ENCODE data around the gene SESN3.
"Not testable (repeated sequence)": the region's sequence is repeated elsewhere in the genome, so short reads cannot be mapped to it uniquely, and the experiment has no call there.

The SESN3 gene

GRCh38 chr11:95273618-95274017, 42.6 kb upstream of the SESN3 start:
- H3K27ac ChIP-seq (ENCODE audit: low read depth, low read length); H3K23ac ChIP-seq (ENCODE audit: low read length); H3K27me3 ChIP-seq (ENCODE audit: insufficient read depth, low read length); H4K12ac ChIP-seq (ENCODE audit: low read depth, low read length); H3K9me3 ChIP-seq (ENCODE audit: insufficient read depth, low read depth, low read length); H3K4ac ChIP-seq (ENCODE audit: low read depth, low read length); H3K9ac ChIP-seq (ENCODE audit: low read length); H2BK5ac ChIP-seq (ENCODE audit: low read depth, low read length, poor library complexity); H2BK120ac ChIP-seq (ENCODE audit: insufficient read depth, low read length, poor library complexity); H3K36me3 ChIP-seq (ENCODE audit: control insufficient read depth in 1 of 2, insufficient read depth in 2 of 2, low read length in 2 of 2); H3K14ac ChIP-seq (ENCODE audit: low read length); H2BK12ac ChIP-seq (ENCODE audit: low read length); H3K18ac ChIP-seq (ENCODE audit: low read length); H2AFZ ChIP-seq (ENCODE audit: insufficient read depth, low read length, poor library complexity); H3K4me2 ChIP-seq (ENCODE audit: low read length); DNase-seq; H4K91ac ChIP-seq (ENCODE audit: low read depth, low read length); H3K79me2 ChIP-seq (ENCODE audit: control insufficient read depth, insufficient read depth, low read length, poor library complexity); H3K4me1 ChIP-seq (ENCODE audit: control insufficient read depth in 1 of 2, insufficient read depth in 2 of 2, low read length in 2 of 2); H4K8ac ChIP-seq (ENCODE audit: low read depth, low read length); H3K79me1 ChIP-seq (ENCODE audit: low read length); H3K4me3 ChIP-seq (ENCODE audit: low read depth, low read length); H2AK5ac ChIP-seq (ENCODE audit: low read length): not testable (repeated sequence)
- no CpG with 5 or more reads among the region's 5 CpGs for WGBS (ENCODE audit: extremely low coverage, insufficient coverage, insufficient read length)

GRCh38 chr11:95269036-95269819, 38.2 kb upstream of the SESN3 start:
- Histone ChIP-seq H2BK5ac (ENCODE audit: low read depth, low read length, poor library complexity) (no peak overlapping the region), H3K4me1 (ENCODE audit: control insufficient read depth in 1 of 2, insufficient read depth in 2 of 2, low read length in 2 of 2) (peaks cover 0 to 4% of the 10 kb centered on the region in 2 experiments), H3K23ac (ENCODE audit: low read length) (no peak overlapping the region), H4K91ac (ENCODE audit: low read depth, low read length) (no peak overlapping the region), H3K27ac (ENCODE audit: low read depth, low read length) (no peak overlapping the region), H3K14ac (ENCODE audit: low read length) (no peak overlapping the region), H3K9me3 (ENCODE audit: insufficient read depth, low read depth, low read length) (no peaks in the 10 kb centered on the region), H3K27me3 (ENCODE audit: insufficient read depth, low read length) (no peaks in the 10 kb centered on the region), H2AK5ac (ENCODE audit: low read length) (no peak overlapping the region), H3K18ac (ENCODE audit: low read length) (no peak overlapping the region), H3K79me2 (ENCODE audit: control insufficient read depth, insufficient read depth, low read length, poor library complexity) (no peaks in the 10 kb centered on the region), H3K9ac (ENCODE audit: low read length) (no peak overlapping the region), H3K4me2 (ENCODE audit: low read length) (no peak overlapping the region), H2BK120ac (ENCODE audit: insufficient read depth, low read length, poor library complexity) (no peak overlapping the region), H2AFZ (ENCODE audit: insufficient read depth, low read length, poor library complexity) (no peak overlapping the region), H4K8ac (ENCODE audit: low read depth, low read length) (no peak overlapping the region), H4K12ac (ENCODE audit: low read depth, low read length) (no peak overlapping the region), H2BK12ac (ENCODE audit: low read length) (no peak overlapping the region), H3K36me3 (ENCODE audit: control insufficient read depth in 1 of 2, insufficient read depth in 2 of 2, low read length in 2 of 2) (no peaks in the 10 kb centered on the region), H3K79me1 (ENCODE audit: low read length) (peaks cover 2% of the 10 kb centered on the region), H3K4ac (ENCODE audit: low read depth, low read length) (no peak overlapping the region), H3K4me3 (ENCODE audit: low read depth, low read length) (no peak overlapping the region)
- DNase-seq, result no peak
- no CpG with 5 or more reads among the region's 5 CpGs for whole genome bisulfite sequencing (ENCODE audit: extremely low coverage, insufficient coverage, insufficient read length)

DNA sequence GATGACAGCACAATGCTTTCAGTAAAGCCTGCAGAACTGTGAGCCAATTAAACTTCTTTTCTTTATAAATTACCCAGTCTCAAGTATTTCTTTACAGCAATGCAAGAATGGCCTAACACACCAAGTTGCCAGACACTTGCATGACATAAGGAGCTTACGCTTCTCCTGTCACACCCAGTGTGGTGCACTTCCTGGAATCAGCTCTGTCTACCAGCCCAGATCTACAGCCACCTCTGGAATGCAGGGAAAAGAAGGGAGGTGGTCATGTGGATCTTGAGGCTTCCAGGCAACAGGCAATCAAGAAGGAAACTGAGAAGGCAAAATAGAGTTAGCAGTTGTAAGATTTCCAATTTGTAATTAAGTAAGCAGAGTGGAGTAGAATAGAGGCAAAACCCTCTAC, 37.4 kb upstream of the SESN3 start:
- no peaks in the 10 kb centered on the region for H3K79me2 ChIP-seq (ENCODE audit: control insufficient read depth, insufficient read depth, low read length, poor library complexity)
- H3K23ac ChIP-seq (ENCODE audit: low read length), result no peak overlapping the region
- H3K27me3 ChIP-seq (ENCODE audit: insufficient read depth, low read length), result no peaks in the 10 kb centered on the region
- no peak overlapping the region for H2AK5ac ChIP-seq (ENCODE audit: low read length)
- H3K4ac ChIP-seq (ENCODE audit: low read depth, low read length), result no peak overlapping the region
- H2BK120ac ChIP-seq (ENCODE audit: insufficient read depth, low read length, poor library complexity), result no peak overlapping the region
- no peak for DNase-seq
- H2BK5ac ChIP-seq (ENCODE audit: low read depth, low read length, poor library complexity), result no peak overlapping the region
- no CpG with 5 or more reads among the region's 1 CpG for WGBS (ENCODE audit: extremely low coverage, insufficient coverage, insufficient read length)
- H3K4me1 ChIP-seq (ENCODE audit: control insufficient read depth in 1 of 2, insufficient read depth in 2 of 2, low read length in 2 of 2), result peaks cover 0 to 4% of the 10 kb centered on the region in 2 experiments
- peaks cover 3% of the 10 kb centered on the region for H3K79me1 ChIP-seq (ENCODE audit: low read length)
- H2AFZ ChIP-seq (ENCODE audit: insufficient read depth, low read length, poor library complexity), result no peak overlapping the region
- no peaks in the 10 kb centered on the region for H3K36me3 ChIP-seq (ENCODE audit: control insufficient read depth in 1 of 2, insufficient read depth in 2 of 2, low read length in 2 of 2)
- H3K4me2 ChIP-seq (ENCODE audit: low read length), result no peak overlapping the region
- no peak overlapping the region for H4K91ac ChIP-seq (ENCODE audit: low read depth, low read length)
- no peaks in the 10 kb centered on the region for H3K9me3 ChIP-seq (ENCODE audit: insufficient read depth, low read depth, low read length)
- H4K8ac ChIP-seq (ENCODE audit: low read depth, low read length), result no peak overlapping the region
- H3K18ac ChIP-seq (ENCODE audit: low read length), result no peak overlapping the region
- no peak overlapping the region for H3K4me3 ChIP-seq (ENCODE audit: low read depth, low read length)
- H3K27ac ChIP-seq (ENCODE audit: low read depth, low read length), result no peak overlapping the region
- H2BK12ac ChIP-seq (ENCODE audit: low read length), result no peak overlapping the region
- H3K14ac ChIP-seq (ENCODE audit: low read length), result no peak overlapping the region
- H4K12ac ChIP-seq (ENCODE audit: low read depth, low read length), result no peak overlapping the region
- H3K9ac ChIP-seq (ENCODE audit: low read length), result no peak overlapping the region

DNA sequence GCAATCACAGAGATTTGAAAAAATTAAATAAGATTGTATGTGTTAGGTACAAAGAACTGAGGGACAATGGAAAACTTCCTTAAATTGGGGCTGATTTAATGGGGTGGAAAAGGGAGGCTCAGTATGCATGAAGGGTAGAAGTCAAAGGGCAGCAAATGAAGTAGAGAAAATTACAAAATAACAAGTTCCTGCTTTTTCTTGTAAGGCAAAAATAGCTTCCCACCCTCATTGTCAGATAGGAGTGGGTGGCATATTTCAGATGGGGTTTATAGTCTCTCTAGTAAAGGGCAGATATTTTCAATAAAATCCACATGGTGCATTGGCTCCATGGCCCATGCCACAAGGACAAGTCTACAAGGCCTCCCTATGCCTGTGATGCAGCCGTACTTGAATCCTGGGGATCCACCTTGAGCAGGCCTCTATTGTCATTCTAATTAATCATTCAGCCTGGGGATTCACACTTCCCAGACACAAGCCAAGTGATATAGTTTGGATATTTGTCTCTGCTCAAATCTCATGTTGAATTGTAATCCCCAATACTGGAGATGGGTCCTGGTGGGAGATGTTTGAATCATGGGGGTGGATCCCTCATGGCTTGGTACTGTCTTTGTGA, 36.7 kb upstream of the SESN3 start:
- no peak for DNase-seq

More for the DNA sequence above, 36.7 kb upstream of the SESN3 start:
- Histone ChIP-seq H3K4ac (ENCODE audit: low read depth, low read length) (no peak overlapping the region), H3K36me3 (ENCODE audit: control insufficient read depth in 1 of 2, insufficient read depth in 2 of 2, low read length in 2 of 2) (no peaks in the 10 kb centered on the region), H2AFZ (ENCODE audit: insufficient read depth, low read length, poor library complexity) (no peak overlapping the region), H3K79me2 (ENCODE audit: control insufficient read depth, insufficient read depth, low read length, poor library complexity) (no peaks in the 10 kb centered on the region), H2AK5ac (ENCODE audit: low read length) (no peak overlapping the region), H3K9me3 (ENCODE audit: insufficient read depth, low read depth, low read length) (no peaks in the 10 kb centered on the region), H3K4me1 (ENCODE audit: control insufficient read depth in 1 of 2, insufficient read depth in 2 of 2, low read length in 2 of 2) (peaks cover 0 to 4% of the 10 kb centered on the region in 2 experiments), H4K8ac (ENCODE audit: low read depth, low read length) (no peak overlapping the region), H4K91ac (ENCODE audit: low read depth, low read length) (no peak overlapping the region), H3K9ac (ENCODE audit: low read length) (no peak overlapping the region), H3K4me3 (ENCODE audit: low read depth, low read length) (no peak overlapping the region), H3K27me3 (ENCODE audit: insufficient read depth, low read length) (no peaks in the 10 kb centered on the region), H2BK12ac (ENCODE audit: low read length) (no peak overlapping the region), H3K14ac (ENCODE audit: low read length) (no peak overlapping the region), H2BK120ac (ENCODE audit: insufficient read depth, low read length, poor library complexity) (no peak overlapping the region), H3K4me2 (ENCODE audit: low read length) (no peak overlapping the region), H3K79me1 (ENCODE audit: low read length) (peaks cover 3% of the 10 kb centered on the region), H3K18ac (ENCODE audit: low read length) (no peak overlapping the region), H3K27ac (ENCODE audit: low read depth, low read length) (no peak overlapping the region), H3K23ac (ENCODE audit: low read length) (no peak overlapping the region), H2BK5ac (ENCODE audit: low read depth, low read length, poor library complexity) (no peak overlapping the region), H4K12ac (ENCODE audit: low read depth, low read length) (no peak overlapping the region)
- no CpG with 5 or more reads among the region's 1 CpG for WGBS (ENCODE audit: extremely low coverage, insufficient coverage, insufficient read length)
